ENCODE results near the gene SEC14L5.
"Not testable (repeated sequence)": the region's sequence is repeated elsewhere in the genome, so short reads cannot be mapped to it uniquely, and the experiment has no call there.

The SEC14L5 gene

GRCh38 chr16:5041600-5042133 lies 83.5 kb downstream of the SEC14L5 start:
- no peak for DNase-seq (ENCODE audit: low spot score)

- no peak for DNase-seq (ENCODE audit: low spot score)
Observed at GRCh38 chr16:5042574-5043171, 84.5 kb downstream of the SEC14L5 start.

GRCh38 chr16:5044011-5044540 lies 85.9 kb downstream of the SEC14L5 start:
- DNase-seq (ENCODE audit: low spot score), result no peak

GRCh38 chr16:5044581-5044980 lies 86.5 kb downstream of the SEC14L5 start:
- not testable (repeated sequence) for DNase-seq (ENCODE audit: low spot score)

GRCh38 chr16:5045499-5046115 lies 87.5 kb downstream of the SEC14L5 start:
- DNase-seq (ENCODE audit: low spot score), result no peak

GRCh38 chr16:5046914-5047313 lies 88.8 kb downstream of the SEC14L5 start:
- DNase-seq (ENCODE audit: low spot score), result no peak

- no peak for DNase-seq (ENCODE audit: low spot score)
Observed at GRCh38 chr16:5054876-5055865, 97.0 kb downstream of the SEC14L5 start.

- DNase-seq (ENCODE audit: low spot score), result peak; percentile 35
Observed at GRCh38 chr16:5056352-5056751, 98.2 kb downstream of the SEC14L5 start.

- DNase-seq (ENCODE audit: low spot score), result no peak
Observed at GRCh38 chr16:5058476-5058875, 100.3 kb downstream of the SEC14L5 start.

- no peak for DNase-seq (ENCODE audit: low spot score)
Observed at GRCh38 chr16:5059386-5060072, 101.4 kb downstream of the SEC14L5 start.

GRCh38 chr16:5060073-5060641 lies 102.0 kb downstream of the SEC14L5 start:
- no peak for DNase-seq (ENCODE audit: low spot score)

- no peak for DNase-seq (ENCODE audit: low spot score)
Observed at GRCh38 chr16:5062051-5062450, 103.9 kb downstream of the SEC14L5 start.

- DNase-seq (ENCODE audit: low spot score), result no peak
Observed at GRCh38 chr16:5062790-5063765, 104.9 kb downstream of the SEC14L5 start.

GRCh38 chr16:5064915-5065314 lies 106.8 kb downstream of the SEC14L5 start:
- no peak for DNase-seq (ENCODE audit: low spot score)

GRCh38 chr16:5065326-5065725 lies 107.2 kb downstream of the SEC14L5 start:
- DNase-seq (ENCODE audit: low spot score), result no peak

- no peak for DNase-seq (ENCODE audit: low spot score)
Observed at GRCh38 chr16:5065813-5066212, 107.7 kb downstream of the SEC14L5 start, which contains the start of gene C16orf89. Gene C16orf89 (minus strand): TSS chr16:5065956. CDS start chr16:5065908, 48 bp downstream.

- no peak for DNase-seq (ENCODE audit: low spot score)
Observed at GRCh38 chr16:5066511-5066910, 108.4 kb downstream of the SEC14L5 start.
